HG02970 (cell line): Measurements from ENCODE around the gene MAGOH.
A peak's percentile ranks its signal among the peaks of the same experiment; 100 is the strongest.
"Not testable (repeated sequence)": the region's sequence is repeated elsewhere in the genome, so short reads cannot be mapped to it uniquely, and the experiment has no call there.

Source experiments
- ATAC-seq: cut with Tn5 transposase; IDR thresholded peaks from one replicate; pipeline ENCODE4 v1.9.1; 2021; ENCODE audit warnings: mild to moderate bottlenecking, moderate library complexity, moderate number of reproducible peaks; ENCODE audit not compliant: unreplicated experiment, low FRiP score

MAGOH gene

DNA sequence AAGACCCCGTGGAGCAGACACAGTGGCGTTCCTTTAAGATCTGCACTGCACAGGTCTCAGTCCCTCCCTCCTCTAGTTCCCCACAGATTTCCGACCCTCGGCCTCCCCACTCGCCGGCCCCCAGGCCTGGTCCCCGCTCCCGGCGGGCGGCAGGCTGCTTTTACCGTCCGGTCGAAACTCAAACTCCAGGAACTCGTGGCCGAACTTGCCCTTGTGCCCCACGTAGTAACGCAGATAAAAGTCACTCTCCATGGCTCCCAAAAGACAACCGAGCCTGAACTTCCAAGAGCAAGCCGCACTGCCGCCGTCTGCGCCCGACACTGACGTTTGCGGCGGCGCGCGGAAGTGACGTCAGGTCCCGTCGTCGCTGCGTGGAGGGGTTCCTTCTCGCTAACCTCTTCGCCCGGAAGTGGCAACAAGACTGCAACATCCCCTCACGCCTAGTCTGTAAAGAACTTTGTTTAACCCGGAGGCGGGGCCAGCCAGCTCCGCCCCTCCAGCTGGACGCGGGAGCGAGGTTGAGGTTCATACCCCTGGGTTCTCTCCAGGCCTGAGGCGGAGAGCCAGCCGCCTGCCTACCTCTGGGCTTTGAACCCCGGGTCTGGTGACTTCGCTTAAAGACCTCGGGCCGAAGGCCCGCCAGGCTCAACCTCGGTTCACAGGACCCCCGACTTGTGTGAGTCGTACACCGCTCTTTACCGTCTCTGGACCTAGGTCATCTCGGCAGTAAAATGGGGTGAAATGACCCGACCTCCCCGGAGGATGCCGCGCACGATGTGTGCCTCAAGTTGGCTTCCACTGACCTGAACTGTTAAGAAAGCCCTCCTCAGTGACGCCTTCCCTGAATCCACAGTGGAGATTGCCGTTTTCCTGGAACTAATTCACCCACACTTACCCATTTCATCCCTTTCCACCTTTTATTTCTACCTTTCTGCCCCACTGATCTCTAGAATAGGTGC, at the start of gene MAGOH:
Gene MAGOH (minus strand): TSS at position 322 of the 959 bp plus-strand sequence. CDS start 70 bp downstream, at position 252.
- ATAC-seq: peak; percentile 92

DNA sequence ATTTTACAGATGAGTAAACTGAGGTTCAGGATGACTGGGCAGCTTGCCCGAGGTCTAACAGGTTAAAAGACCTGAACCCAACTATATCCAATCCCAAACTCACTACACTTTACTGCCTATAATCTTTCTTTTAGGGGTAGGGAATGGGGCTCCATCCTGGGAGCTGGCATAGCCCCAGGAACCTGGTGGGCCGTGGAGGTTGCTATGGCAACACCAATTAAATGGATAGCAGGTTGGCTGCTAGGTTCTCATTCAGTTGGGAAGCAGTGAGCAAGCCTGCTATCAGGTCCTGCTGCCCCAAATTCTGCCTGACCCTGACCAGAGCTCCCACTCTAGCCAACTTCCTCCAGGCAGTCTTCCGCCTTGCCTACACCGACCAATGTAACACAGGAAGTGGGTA, 48.6 kb upstream of the MAGOH start:
- no peak for ATAC-seq

DNA sequence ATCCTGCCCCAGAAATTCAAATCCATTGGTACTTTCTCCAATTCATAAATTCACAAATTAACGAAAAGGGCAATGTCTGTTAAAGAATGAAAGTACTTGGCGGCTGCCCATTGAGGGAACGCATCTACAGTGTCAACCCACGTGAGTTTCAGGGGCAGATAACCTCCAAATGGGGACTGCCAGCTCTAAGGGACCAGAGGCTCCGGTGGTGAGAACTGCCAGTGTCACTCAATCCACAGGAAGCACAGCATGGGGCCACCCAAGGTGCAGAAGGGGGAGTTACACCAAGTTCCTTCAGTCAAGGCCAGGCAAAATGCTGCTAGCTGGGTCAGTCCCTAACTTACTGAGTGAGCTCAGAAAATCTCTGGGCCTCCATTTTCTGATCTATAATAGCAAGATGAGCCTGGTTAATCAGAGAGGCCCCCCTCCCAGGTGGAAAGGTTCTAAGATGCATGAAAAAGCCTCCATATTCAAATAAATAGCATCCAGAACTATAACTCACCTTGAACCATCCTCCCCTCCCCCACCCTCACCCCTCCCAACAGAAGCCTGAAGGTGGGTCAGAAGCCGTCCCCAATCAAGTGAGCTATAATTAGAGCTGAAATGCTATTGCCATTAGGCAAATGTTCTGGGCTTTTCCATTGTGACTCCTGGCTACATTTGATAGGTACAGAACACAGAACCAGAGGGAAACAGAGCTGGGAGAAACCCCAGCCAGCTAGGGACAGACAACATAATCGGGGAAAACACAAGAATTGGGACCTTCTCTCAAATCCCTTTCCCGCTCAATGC, 47.8 kb upstream of the MAGOH start:
- ATAC-seq: no peak

DNA sequence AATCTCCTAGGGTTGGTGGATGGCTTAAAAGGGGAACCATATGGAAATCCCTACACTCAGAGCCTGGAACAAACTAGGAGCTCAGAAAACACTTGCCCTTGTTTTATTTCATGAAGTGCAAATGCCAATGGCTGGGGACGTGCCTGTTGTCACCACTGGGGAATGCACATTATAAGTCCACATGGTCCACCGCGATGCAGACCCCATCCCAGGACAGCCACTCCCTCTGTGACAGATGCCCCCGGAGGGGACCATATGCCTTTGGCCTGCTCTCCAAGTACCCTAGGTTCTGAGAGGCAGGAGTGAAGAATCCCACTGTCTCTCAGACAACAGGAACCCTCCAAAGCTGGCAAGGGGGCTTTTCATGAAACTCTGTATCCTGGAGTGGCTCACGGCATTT, 47.2 kb upstream of the MAGOH start:
- ATAC-seq: no peak

- no peak for ATAC-seq
These were observed 46.1 kb upstream of the MAGOH start for GRCh38 chr1:53284224-53285020.

- not testable (repeated sequence) for ATAC-seq
These were observed 44.8 kb upstream of the MAGOH start for GRCh38 chr1:53283156-53283555.

- no peak for ATAC-seq
These were observed 42.8 kb upstream of the MAGOH start for GRCh38 chr1:53281133-53281532.

DNA sequence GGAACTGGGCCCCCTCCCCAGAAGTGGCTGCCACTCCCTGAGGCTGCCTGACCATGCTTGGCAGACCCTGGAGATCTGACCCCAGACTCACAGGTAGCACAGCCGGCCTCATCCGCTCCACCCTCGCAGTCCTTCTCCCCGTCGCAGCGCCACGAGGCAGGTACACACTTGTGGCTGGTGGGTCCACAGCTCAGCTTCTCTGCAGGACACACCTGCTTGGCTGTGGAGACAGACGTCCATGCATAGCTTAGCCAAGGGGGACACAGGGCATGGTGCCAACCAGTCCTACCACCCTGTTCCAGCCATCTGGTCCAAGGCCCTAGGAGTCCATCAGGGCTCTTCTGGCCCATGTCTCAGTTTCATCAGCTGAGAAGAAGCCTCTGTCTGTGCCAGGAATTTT, 42.2 kb upstream of the MAGOH start:
- no peak for ATAC-seq

DNA sequence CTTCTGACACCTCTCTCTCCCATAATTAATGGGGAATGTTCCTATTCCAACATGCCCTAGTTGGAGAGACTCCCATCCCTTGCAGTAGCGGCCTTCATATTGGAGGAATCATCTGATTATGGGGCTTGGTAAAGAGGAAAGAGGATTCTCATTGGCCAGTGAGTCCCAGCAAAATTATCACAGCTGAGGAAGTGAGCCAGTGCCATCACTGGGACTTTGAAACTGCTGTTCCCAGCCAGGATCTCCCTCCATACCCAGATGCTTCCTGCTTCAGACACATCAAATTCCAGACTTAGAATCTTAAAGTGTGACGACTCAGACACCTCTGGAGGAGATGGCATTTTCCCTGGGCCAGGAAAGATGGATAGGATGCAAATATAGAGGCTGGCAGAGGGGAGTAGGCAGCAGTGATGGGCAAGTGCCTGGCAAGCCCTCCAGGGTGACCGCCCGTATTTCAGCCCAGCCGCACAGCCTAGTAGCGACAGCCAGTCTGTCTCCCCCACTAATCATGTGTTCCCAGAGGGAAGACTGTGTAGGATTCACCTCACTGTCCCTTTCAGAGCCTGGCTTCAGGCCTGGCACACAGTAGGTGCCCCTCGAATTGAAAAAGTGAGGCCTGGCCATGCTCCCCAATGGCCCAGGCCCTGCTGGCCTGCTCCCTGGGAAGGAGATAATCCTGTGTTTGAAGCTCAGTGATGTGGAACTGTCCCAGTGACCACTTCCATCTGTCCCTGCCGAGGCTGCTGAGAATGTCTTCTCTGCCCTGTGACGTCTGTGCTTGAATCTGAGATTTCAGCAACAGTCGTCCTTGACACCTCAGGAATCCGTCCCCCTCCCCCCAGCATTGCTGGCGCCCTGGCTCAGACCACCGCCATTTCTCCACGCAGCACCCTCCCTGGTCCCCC, 41.2 kb upstream of the MAGOH start:
- no peak for ATAC-seq

DNA sequence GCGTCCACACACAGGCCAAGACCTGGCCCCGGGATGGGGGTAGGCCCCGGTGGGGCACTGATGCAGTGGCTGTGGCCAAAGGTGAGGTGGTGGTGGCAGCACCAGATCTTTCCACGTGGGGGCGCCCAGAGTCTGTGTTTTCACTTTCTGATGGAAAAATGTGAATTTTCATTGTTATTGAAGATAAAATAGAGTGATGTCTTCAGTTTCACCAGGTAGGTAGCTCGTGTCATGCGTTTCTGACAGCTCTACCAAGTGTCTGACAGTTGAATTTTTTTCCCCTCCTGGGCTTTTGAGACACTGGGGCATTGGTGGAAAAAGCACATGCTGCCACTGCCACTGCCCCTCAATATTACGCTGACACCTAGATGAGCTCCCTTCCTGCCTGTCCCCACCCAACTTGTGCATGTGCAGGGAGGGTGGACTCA, 40.0 kb upstream of the MAGOH start:
- ATAC-seq: no peak

DNA sequence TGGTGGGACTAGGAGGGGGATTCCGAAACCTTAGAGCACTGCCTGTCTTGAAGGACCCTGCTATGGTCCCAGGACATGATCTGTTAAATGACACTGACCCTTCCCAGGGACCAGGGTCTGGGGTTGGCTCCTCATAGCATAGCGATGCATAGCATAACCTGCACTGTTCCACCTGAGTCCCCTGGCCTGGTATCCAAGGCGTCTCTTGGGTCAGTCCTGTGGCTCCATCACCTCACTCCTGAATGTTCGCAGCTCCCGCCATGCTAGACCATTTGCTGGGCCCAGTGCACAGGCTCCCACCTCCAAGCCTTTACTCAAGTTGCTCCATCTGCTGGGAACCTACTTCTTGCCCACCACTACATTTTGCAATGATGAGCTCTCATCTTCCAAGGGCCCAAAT, 39.0 kb upstream of the MAGOH start:
- ATAC-seq: no peak

GRCh38 chr1:53276902-53277281, 38.6 kb upstream of the MAGOH start:
- no peak for ATAC-seq

DNA sequence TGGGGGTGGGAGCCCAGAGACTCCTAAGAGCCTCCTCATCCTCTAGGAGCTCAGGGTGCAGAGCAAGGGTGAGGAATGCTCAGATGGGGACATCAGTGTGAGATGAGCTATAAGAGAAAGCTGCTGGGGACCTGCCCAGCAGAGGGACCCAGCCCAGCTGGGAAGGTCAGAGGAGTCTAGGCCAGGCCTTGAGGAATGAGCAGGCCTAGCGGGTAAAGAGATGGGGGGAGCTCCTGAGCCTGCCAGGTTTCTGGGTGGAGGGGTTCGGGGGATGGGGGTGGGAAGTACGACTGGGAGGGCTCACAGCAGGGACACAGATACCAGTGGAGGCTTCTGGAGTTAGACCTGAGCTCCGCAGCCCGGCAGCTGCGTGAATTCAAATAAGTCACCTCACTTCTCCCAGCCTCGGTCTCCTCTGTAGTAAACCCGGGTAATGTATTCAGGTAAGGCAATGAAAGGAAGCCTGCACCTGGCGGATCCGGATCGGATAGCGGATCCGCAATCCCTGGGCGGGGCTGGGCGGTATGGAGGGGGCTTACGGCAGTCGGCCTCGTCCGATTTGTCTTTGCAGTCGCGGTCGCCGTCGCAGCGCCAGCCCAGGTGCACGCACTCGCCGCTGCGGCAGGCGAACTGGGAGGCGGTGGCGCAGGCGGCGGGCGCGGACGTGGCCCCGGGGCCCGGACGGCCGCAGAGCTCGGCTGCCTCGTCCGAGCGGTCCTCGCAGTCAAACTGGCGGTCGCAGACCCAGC, 38.0 kb upstream of the MAGOH start:
- no peak for ATAC-seq

DNA sequence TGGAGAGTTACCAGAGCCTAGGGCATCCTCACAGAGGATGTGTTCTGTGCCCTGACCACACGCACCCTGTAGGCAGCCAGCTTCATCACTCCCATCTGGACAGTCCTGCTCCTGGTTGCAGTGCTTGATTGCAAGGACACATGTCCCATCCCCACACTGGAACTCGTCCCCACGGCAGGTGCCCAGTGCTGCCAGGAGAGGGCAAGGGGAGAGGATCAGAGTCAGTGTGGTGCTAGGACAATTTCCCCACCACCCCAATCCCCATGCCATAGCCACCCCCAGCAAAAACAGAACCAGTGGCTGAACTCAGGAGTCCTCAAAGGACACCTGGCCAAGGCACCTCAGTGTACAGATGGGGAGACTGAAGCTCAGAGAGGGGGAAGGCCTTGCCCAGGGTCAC, 37.2 kb upstream of the MAGOH start:
- no peak for ATAC-seq

GRCh38 chr1:53274541-53275185, 36.3 kb upstream of the MAGOH start:
- ATAC-seq: no peak

DNA sequence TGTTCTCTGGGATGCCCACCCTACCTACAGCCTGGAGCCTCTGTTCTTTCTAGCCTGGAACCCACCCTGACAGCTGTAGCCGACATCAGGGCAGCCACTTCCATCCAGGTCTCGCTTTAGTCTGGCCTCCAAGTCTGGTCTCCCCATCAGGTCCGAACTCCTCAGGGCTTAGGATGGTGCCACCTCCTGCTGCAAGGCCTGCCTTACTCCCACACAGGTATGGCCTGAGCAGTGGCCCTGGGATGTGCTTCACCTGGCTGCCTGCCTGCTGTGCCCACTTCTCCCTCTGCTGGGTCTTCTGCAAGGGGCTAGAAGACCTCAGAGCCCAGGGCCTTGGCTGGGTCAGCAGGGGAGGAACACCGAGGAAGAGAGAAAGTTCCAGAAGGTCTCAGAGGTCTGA, 35.7 kb upstream of the MAGOH start:
- no peak for ATAC-seq

GRCh38 chr1:53273526-53273925, 35.2 kb upstream of the MAGOH start:
- ATAC-seq: no peak

- no peak for ATAC-seq
These were observed 34.0 kb upstream of the MAGOH start for GRCh38 chr1:53272349-53272748.
